HPDE6-E6E7 (cell line): ENCODE data around the gene RARB.

Source experiments
- DNase-seq: peaks from one replicate; pipeline ENCODE4 v3.0.0; 2011; ENCODE audit warnings: missing footprints; ENCODE audit errors: extremely low spot score

RARB gene

DNA sequence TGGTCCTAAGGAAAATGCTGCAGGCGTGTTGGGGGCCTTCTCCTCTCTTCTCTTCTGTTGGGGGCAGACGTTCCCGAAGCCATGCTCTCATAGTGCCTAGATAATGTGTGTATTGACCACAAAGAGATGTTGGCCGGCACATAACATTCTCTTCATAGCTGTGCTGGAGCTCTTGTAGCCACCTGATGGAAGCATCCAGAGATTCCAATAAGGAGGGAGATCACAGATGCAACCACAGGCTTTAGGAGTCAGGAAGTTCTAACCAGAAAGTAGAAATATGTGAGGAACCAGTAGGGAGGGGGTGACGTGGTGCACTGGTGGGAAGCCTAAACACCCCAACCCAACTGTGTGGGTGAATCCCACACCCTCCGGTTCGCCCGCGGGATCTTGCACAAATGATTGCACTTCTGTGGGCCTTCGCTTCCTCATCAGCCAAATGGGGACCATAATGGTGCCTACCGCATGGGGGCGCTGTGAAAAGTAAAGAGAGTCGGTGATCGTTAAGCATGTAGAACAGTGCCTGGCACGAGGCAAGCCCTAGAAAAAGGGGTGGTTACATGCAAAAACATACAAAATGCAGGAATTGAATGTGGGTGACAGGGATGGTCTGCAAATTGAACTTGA, 148.9 kb downstream of the RARB start:
- no peak for DNase-seq

DNA sequence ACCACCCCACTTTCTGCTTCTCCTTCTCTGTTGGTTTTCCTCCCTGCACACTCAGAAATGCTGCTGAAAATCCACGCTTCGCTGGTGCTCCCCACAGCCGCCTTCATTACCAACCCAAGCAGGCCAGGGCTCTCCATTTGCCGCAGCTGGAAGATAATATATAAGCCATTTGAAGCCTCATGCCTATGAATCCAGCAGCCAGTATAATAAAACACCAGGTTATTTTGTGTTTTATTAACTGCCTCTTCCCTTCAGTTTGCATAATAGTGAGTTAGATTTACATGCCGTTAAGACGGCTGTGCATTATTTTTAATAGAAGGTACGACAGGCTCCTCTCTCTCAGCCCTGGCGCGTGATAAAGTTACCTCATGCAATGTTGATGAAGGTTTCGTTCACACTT, 150.0 kb downstream of the RARB start:
- DNase-seq: no peak

DNA sequence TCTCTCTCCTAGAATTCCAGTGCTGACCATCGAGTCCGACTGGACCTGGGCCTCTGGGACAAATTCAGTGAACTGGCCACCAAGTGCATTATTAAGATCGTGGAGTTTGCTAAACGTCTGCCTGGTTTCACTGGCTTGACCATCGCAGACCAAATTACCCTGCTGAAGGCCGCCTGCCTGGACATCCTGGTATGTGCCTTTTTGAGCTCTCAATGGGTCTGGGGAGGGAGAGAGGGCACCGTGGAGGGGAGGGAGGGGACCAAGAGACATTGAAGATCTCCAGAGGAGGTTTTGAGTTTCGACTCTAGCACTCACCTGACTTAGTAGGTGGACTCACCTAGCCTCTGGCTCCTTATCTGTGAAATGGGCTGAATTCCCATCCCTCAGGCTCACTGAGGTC, 152.5 kb downstream of the RARB start:
- DNase-seq: no peak

DNA sequence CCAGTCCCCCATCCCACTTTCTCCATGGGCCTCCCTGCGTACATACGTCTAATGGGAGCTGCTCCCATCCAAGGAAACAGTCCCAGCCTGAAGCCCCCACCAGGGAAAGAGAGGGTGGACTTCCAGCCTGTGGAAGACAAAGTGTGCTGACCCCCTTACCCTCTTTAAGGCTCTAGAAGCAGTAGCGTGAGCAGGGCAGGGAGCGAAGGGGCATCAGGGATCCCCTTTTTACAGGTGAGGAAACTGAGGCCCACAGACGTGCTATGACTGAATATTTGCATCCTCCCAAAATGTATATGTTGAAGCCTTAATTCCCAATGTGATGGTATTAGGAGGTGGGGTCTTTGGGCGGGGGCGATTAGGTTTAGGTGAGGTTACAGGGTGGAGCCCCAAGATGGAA, 153.3 kb downstream of the RARB start:
- no peak for DNase-seq

DNA sequence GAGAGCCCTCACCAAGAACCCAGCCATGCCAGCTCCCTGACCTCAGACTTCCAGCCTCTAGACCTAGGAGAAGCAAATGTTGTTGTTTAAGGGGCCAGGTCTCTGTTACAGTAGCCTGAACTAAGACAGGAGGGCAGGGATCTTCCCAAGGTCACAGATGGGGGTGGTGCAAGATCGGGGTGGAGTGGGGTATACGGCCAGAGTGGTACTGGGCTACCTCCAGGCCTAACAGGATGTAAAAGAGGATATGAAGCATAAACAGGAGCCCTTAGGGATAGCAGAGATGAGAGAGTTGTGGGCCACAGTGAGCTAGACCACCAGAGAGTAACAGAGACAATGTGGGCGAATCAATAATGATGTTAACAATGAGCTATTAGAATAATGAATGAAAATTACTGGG, 153.8 kb downstream of the RARB start:
- DNase-seq: no peak

DNA sequence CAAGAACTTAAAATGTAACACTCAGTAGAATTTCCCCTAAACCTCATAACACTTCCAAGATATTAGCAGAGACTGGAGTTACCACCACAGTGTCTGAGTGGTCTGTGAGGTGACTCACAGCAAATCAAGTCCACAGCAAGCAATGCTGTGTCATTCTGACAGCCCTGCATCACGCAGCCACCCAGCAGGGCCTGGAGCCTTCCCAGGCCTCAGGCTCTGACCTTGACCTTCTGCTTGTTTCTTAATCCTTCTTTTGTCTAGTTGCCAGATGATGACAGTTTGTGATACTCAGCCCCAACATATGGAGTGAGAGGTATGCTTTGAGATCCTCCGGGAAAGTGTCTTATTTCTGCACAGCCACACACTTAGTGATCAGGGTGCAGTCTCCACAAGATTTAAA, 154.2 kb downstream of the RARB start:
- no peak for DNase-seq

DNA sequence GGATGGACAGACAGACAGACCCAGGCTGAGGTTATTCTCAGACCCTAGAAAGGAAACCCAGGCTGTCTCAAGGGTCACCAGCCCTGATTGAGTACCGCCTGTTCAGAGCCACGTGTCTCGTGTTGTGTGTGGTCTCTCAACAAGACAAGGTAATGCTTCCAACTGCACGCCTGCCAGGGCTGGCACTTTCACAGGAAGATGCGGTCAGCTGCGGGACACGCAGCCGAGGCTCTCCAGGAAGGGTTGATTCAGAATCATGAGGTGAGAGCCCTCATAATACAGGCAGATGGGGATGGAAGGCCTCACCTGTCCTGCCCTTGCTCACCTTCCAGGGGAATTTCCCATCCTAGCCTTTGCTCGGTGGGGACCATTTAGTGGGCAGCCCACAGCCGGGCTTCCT, 155.3 kb downstream of the RARB start:
- DNase-seq: no peak

DNA sequence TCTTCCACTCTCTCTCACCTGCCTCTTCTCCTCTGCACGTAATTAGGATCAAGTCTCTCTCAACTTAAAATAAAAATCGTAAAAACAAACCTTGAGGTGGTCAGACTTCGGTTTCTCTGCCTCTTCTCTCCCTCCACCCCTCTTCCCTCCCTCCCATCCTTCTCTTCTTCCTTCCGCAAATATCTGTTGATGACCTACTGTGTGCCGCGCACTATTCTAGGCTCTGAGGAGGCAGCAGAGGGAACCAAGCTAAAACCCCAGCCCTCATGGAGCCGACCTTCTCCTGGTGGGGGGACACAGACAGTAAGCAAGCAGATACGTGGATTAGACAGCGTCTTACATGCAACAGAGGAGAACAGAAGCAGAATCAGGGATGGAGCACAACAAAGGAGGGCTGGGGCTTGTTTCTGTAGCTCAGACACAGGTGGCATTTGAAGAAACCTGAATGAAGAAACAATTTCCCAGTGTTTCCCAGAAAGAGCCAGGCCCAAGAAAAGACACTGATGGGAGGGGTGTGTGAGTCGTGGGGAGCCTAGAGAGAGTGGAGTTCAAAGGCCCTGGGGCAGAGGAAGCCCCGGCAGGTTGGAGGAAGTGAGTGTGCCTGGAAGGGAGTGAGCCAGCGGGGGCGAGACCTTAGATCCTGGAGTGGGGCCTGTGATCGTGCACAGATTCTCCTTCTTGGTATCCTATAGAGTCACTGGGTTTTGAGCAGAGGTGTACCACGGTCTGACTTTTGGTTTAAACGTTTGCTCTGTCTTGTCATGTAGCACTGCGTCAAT, 156.1 kb downstream of the RARB start:
- no peak for DNase-seq

DNA sequence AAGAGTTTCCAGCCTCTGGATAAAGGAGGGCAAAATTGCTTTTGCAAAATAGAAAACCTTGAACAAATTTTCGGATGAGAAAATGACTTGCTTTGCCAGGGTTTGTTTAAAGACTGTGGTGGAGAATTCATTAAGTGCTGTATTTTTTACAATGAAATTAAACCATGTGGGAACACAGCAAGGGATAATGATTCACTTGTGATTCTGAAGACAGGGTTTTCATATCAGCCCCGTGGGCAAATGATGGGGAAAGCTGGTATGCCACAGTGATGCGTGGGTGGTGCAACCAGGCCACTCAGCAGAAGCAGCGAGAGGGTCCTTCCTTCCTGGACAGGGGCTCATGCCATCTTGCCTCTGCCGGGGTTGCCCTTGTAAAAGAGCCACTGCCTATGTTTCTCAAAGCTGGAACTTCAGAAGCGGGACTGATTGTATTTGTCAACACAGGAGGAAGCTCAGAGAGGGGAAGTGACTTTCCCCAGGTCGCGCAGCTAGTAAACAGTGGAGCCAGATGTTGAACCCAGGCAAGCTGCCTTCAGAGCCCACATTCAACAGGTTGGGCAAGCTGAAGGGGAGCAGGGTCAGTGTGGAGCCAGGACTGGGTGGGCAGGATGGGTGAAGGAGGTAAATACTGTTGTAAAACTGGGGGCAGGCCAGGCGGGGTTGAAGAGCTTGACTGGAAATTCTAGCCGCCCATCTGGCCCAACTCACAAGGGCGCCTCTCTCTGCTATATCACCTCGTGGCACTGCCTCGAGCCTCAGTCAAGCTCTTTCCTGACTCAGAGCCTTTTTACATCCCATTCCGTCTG, 157.5 kb downstream of the RARB start:
- DNase-seq: no peak

DNA sequence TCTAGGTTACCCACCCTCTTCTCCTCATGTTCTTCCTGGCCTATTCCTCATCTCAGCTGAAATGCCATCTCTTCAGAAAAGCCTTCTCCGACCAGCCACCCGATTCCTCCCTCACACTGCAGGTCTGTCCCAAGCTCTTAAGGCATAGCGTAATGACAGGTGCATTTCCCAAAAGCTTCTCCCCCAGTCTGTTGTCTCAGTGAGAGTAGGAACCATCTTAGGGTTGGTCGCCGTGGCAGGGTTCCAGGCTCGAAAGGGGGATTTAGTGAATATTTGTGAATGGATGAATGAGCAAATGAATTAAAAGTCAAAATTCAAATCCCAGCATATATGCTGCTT, 158.1 kb downstream of the RARB start:
- no peak for DNase-seq

DNA sequence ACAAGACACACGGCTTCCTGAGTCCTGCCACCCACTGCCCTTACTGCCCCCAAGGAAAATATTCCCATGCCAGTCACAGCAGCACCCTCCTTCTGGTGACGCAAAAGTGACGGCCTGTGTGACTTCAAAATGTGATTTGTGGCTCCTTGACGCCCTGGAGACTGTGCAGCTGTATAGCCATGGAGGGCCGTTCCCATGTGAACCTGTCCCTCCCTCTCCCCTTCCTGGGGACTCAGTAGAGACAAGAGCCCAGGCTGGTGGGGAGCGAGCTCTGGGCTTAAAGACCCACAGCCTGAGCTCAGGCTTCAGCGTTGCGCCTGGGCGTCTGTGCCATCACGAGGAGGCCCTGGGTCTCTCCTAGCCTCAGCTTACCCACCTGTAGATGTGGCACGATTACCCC, 158.5 kb downstream of the RARB start:
- no peak for DNase-seq

DNA sequence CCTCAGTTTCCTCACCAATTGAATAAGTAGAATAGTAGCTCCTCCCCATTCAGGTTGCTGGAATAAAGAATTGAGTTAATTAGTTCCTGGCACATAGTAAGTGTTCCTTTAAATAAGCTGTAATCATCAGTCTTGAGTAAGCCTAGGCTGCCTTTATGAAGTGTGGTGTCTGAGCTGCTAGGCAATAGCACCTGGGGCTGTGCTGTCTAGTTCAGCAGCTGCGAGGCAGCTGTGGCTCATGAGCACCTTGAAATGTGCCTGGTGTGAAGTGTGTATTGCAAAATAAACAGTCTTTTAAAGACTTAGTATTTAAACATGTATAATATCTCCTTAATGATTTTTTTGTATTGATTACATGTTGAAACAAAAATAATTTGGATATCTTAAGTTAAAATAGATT, 159.0 kb downstream of the RARB start:
- DNase-seq: no peak

DNA sequence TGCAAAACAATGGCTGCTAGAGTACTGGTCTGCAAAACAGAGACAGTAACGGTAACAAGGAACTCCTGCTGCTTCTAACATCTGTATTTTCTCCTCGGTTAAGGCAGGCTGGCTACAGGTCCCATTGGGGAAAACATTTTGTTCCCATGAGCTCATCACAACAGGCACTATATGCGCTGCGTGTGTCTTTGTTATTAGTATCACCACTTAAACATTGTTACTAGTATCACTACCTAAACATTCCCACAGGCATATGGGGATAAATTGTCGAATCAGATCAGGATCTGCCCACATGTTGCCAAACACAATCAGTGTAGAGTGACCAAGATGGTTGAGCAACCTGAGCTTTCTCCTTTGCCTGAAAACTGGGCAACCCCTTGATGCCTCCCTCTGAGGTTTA, 159.5 kb downstream of the RARB start:
- DNase-seq: no peak

DNA sequence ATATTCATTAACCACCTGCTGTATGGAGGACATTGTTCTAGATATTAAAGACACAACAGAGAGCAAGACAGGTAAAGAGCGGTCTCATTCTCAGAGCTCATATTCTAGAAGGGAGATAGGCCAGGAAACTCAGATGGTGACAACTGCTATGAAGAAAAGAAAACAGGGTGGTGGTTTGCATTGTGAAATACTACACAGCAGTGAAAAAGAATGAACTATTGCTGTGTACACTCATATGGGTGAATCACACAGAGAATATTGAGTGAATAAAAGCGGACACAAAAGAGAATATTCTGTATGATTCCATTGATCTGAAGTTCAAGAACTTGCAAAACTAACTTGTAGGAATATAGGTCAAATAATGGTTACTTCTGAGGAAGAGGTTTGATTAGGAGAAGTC, 159.9 kb downstream of the RARB start:
- no peak for DNase-seq

DNA sequence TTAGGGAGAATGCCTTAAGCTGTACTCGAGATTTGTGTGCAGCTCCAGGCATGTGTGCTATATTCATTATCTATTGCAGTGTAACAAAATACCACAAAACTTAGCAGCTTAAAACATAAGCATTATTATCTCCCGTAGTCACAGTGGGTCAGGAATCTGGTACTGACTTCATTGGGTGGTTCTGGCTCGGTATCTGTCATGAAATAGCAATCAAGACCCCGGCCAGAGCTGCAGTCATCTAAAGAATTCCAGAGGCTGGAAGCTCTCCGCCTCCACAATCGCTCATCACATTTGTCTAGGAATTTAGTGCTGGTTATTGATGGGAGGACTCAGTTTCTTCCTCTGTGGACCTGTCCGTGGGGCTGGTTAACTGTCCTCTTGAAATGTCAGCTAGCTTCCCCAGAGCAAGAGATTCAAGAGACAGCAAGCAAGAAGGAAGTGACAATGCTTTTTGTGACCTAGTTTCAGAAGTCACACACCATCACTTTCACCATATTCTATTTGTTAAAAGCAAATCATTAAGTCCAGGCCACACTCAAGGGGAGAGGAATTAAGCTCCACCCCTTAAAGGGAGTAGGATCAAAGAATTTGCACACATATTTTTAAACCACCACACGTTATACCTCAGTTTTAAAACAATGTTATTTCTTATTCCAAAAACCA, 160.5 kb downstream of the RARB start:
- no peak for DNase-seq

DNA sequence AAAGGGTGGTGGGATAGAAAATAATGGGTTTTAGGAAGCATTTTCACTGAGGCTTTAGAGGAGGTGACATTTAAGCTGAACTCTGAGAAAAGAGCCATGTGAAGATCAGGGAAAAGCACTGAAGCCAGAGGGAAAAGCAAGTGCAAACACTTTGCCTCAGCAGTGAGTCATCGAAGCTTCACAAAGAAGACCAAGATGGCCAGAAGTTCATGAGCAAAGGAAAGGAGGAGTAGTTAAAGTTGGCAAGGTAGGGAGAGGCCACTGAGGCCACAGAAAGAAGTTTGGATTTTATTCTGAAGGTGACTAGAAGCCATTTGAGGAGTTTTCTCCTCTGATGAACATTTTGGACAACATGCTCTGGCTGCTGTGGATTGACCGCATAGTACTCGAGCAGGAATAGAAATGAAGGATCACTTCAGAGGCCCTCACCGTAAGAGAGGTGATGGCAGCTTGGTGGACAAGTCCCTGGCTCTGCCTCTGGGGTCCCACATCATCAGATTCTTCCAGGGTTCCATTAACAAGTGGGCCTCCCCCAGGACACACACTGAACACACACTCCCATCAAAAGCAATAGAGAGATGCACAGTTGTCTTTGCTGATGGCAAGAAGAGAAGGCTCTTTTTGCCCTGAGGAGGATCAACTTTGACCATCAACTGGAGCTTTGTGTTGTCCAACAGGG, 161.2 kb downstream of the RARB start:
- DNase-seq: no peak

DNA sequence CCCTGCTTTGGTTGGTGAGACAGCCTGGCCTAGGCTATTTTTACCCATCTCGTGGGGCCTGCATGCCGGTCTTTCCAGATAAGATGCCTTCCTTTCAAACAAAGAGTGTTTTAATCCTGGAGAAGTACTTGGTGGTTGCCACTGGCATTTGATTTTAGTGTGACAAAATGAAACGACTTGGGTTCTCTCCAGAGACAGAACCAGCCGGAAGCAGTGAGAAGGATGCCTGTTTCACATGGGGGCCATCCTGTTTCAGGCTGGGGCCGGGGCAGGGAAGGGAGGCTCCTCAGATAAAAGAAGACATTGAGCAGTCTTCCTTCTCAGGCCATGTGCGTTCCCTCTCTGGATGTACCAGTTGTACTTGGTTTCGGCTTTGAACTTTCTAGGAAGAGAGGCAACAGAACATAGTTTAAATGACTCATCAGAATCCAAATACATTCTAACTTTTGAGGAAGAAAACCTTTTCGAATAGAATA, 161.8 kb downstream of the RARB start:
- no peak for DNase-seq

DNA sequence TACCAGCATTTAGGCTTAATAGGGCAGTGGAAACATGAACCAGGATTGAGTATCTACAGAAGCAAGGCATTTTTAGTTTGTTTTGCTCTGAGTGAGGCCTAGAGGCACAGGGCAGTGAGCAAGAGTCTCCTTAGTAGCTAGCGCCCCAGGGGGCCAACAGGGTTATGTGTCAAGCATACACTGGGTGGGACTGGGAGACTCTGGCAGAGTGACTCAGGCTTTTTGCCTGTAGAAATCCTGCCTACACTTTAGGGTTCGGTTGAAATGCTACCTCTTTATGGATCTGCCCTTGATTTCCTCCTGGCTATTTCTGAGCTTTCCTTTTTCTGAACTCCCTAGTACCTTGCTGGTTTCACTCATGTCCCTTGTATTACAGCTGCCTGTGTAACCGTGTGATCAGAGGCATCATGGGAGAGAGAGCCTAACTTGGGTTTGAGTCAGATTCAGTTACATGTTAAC, 164.5 kb downstream of the RARB start:
- DNase-seq: no peak

DNA sequence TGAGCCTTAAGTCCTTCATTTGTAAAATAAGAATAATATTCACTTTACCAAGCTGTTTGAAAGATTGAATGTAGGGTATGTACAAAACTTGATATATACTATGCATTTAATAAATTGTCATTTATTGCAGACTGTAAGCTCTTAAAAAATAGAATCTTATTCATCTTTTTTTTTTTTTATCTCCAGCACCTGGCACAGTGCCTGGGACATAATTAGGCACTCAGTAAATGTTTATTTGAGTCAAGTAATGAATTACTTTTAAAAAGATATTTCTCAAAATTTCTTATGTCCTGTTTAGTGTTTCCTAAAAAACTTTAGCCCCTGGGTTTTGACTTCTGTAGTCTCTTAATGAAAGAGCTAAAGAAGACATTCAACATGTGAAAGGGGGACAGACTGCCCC, 164.9 kb downstream of the RARB start:
- DNase-seq: no peak

DNA sequence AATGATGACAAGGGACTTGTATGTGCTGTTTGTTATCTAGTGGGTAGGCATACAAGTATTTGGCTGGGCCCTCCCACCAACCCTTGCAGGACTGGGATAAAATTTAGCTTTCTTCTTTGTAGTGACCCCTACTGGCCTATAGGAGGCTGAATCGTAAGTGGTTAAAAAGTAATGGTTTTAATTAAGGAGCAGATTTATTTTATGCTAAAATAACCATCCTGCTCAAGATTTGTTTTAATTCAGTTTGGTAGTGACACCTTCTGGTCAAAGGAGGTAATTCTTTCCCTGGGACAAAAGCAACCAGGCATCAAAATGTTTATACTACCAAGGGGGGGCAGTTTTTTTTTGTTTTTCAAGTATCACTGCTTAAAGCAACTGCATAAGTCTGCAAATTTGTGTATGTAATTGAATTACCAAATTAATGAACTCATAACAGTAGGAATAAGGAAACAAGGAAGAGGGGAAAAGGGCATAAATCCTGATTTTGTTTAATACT, 166.0 kb downstream of the RARB start:
- no peak for DNase-seq

DNA sequence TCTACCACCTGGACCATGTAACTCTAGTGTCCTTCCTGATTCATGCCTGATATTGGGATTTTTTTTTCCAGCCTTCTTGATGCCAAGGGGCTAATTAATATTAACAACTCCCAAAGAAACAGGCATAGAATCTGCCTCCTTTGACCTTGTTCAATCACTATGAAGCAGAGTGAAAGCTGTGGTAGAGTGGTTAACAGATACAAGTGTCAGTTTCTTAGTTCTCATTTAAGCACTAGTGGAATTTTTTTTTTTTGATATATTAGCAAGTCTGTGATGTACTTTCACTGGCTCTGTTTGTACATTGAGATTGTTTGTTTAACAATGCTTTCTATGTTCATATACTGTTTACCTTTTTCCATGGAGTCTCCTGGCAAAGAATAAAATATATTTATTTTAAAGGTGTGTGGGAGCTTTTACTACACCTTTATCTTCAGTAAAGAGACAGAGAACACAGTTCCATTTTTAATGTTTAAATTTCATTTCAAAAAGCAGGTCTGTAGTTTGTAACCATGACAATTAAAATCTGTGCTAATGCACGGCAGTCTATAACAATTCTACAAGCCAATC, 169.6 kb downstream of the RARB start:
- DNase-seq: no peak
